Ecto neural progenitor cell (in vitro differentiated cells): ENCODE results near the gene CCDC83.
"Not testable (repeated sequence)": the region's sequence is repeated elsewhere in the genome, so short reads cannot be mapped to it uniquely, and the experiment has no call there.

ENCODE experiments used
- DNase-seq: peaks from one replicate; pipeline ENCODE4 v3.0.0-alpha.2; 2018; ENCODE audit warnings: low spot score

CCDC83 gene

GRCh38 chr11:85889108-85889507 is 33.9 kb downstream of the CCDC83 start:
- DNase-seq = no peak

GRCh38 chr11:85889676-85890579 is 34.7 kb downstream of the CCDC83 start:
- no peak for DNase-seq

- DNase-seq = no peak
Observed at GRCh38 chr11:85893395-85893794, 38.2 kb downstream of the CCDC83 start.

- no peak for DNase-seq
Observed at GRCh38 chr11:85896876-85897275, 41.7 kb downstream of the CCDC83 start.

- DNase-seq = no peak
Observed at GRCh38 chr11:85898456-85898855, 43.3 kb downstream of the CCDC83 start.

- no peak for DNase-seq
Observed at GRCh38 chr11:85902353-85902752, 47.2 kb downstream of the CCDC83 start.

GRCh38 chr11:85903406-85903805 is 48.2 kb downstream of the CCDC83 start:
- DNase-seq = no peak

- no peak for DNase-seq
Observed at GRCh38 chr11:85903811-85904210, 48.6 kb downstream of the CCDC83 start.

GRCh38 chr11:85912414-85912813 is 57.2 kb downstream of the CCDC83 start:
- DNase-seq = no peak

- no peak for DNase-seq
Observed at GRCh38 chr11:85913513-85913912, 58.3 kb downstream of the CCDC83 start.

- no peak for DNase-seq
Observed at GRCh38 chr11:85914425-85914824, 59.2 kb downstream of the CCDC83 start.

GRCh38 chr11:85918910-85919794 is 64.0 kb downstream of the CCDC83 start:
- no peak for DNase-seq

GRCh38 chr11:85922367-85922766 is 67.2 kb downstream of the CCDC83 start:
- no peak for DNase-seq

- DNase-seq = no peak
Observed at GRCh38 chr11:85923455-85923854, 68.3 kb downstream of the CCDC83 start.

GRCh38 chr11:85926653-85927214 is 71.6 kb downstream of the CCDC83 start:
- DNase-seq = not testable (repeated sequence)

GRCh38 chr11:85930879-85931366 is 75.7 kb downstream of the CCDC83 start:
- DNase-seq = no peak

GRCh38 chr11:85934596-85935169 is 79.5 kb downstream of the CCDC83 start:
- DNase-seq = no peak

- DNase-seq = no peak
Observed at GRCh38 chr11:85935751-85936150, 80.6 kb downstream of the CCDC83 start.

- DNase-seq = no peak
Observed at GRCh38 chr11:85937835-85938234, 82.7 kb downstream of the CCDC83 start.

GRCh38 chr11:85939099-85940015 is 84.2 kb downstream of the CCDC83 start:
- DNase-seq = no peak
